T-cell (primary cell): ENCODE data around the gene PADI2. TPM values are rescaled to one million over a fixed set of nuclear protein-coding genes. Genes with fewer than 3 reads are reported as not detected.

ENCODE experiments used
- ATAC-seq, 4 experiments: fragments of 200-7000 bp in 3 of 4; fragments of 150-1000 bp in 1 of 4; cut with Tn5 transposase; replicated peaks in 1 of 4; 1 replicate in 3 of 4; 2 replicates in 1 of 4; pipeline ENCODE4 v1.10.0; 2021; ENCODE audit warnings: moderate library complexity in 3 of 4, mild to moderate bottlenecking in 2 of 4, moderate number of reproducible peaks in 1 of 4
- CTCF ChIA-PET, 2 donors: fragments of 300-600 bp; sonication (Branson Sonifier 250); formaldehyde crosslinking; loops; one replicate each; lab custom pipeline; 2022; ENCODE audit warnings: antibody characterized with exemption in 2 of 2; lab: Charles Lee
- POLR2A ChIA-PET, 2 donors: fragments of 300-600 bp; sonication (Branson Sonifier 250); formaldehyde crosslinking; loops; one replicate each; lab custom pipeline; 2022; ENCODE audit warnings: antibody characterized with exemption in 2 of 2; lab: Charles Lee
- DNase-seq, 35 experiments: peaks; one replicate each; pipeline versions ENCODE4 v3.0.0 to v3.0.0-alpha.2; 2013 to 2023
- H3K27ac ChIP-seq: one replicate; pipeline ENCODE4 v1.5.1; 2013; ENCODE audit warnings: low read length
- H3K27me3 ChIP-seq, 2 experiments: replicated peaks in 1 of 2; 1 replicate in 1 of 2; 2 replicates in 1 of 2; pipeline versions ENCODE4 v1.6.1 to v1.7.0; 2013; ENCODE audit warnings: low read length in 1 of 2, mixed read lengths in 1 of 2; ENCODE audit not compliant: control insufficient read depth in 2 of 2, insufficient read depth in 2 of 2; ENCODE audit errors: extremely low read depth in 1 of 2
- H3K36me3 ChIP-seq, 2 donors: 1 replicate in 1 of 2; 2 replicates in 1 of 2; pipeline versions ENCODE4 v1.6.1 to v1.7.0; 2013; ENCODE audit warnings: low read length in 1 of 2; ENCODE audit not compliant: control insufficient read depth in 2 of 2, insufficient read depth in 1 of 2; ENCODE audit errors: extremely low read depth in 1 of 2
- H3K4me1 ChIP-seq, 2 experiments: 1 replicate in 1 of 2; 2 replicates in 1 of 2; pipeline versions ENCODE4 v1.6.1 to v1.7.0; 2013; ENCODE audit warnings: low read length in 2 of 2, mixed read lengths in 1 of 2; ENCODE audit not compliant: insufficient read depth in 2 of 2, control insufficient read depth in 1 of 2; ENCODE audit errors: extremely low read depth in 1 of 2
- H3K4me3 ChIP-seq, 2 donors: 1 replicate in 1 of 2; 2 replicates in 1 of 2; pipeline versions ENCODE4 v1.5.1 to v1.7.0; 2013; ENCODE audit warnings: mild to moderate bottlenecking in 2 of 2, low read length in 1 of 2, moderate library complexity in 1 of 2; ENCODE audit not compliant: control insufficient read depth in 1 of 2; ENCODE audit errors: extremely low read depth in 1 of 2
- H3K9me3 ChIP-seq: 2 replicates; pipeline ENCODE4 v1.7.0; 2013
- H3K27ac Mint-ChIP-seq, 2 donors: one replicate each; pipeline ENCODE4 v1.8.0; 2020 to 2021; ENCODE audit warnings: mild to moderate bottlenecking in 2 of 2, mixed read lengths in 2 of 2
- H3K27me3 Mint-ChIP-seq, 2 donors: one replicate each; pipeline ENCODE4 v1.8.0; 2021 to 2022; ENCODE audit warnings: mixed read lengths in 2 of 2
- H3K36me3 Mint-ChIP-seq: one replicate; pipeline ENCODE4 v1.8.0; 2021; ENCODE audit warnings: mixed read lengths
- H3K4me1 Mint-ChIP-seq, 3 donors: one replicate each; pipeline ENCODE4 v1.8.0; 2020 to 2022; ENCODE audit warnings: mixed read lengths in 3 of 3, mild to moderate bottlenecking in 1 of 3
- H3K4me3 Mint-ChIP-seq, 3 donors: one replicate each; pipeline ENCODE4 v1.8.0; 2020 to 2022; ENCODE audit warnings: mild to moderate bottlenecking in 3 of 3, mixed read lengths in 3 of 3, moderate library complexity in 3 of 3
- H3K9me3 Mint-ChIP-seq, 3 donors: one replicate each; pipeline ENCODE4 v1.8.0; 2020 to 2022; ENCODE audit warnings: mixed read lengths in 3 of 3
- WGBS: methylation state at CpG from one replicate; pipeline ENCODE4 v1.1.5; 2013; ENCODE audit warnings: missing lambda C conversion rate; ENCODE audit not compliant: insufficient coverage; 5-methylcytosine and 5-hydroxymethylcytosine counted together
- total RNA-seq, 35 experiments: library from RNA in 6 of 35; stranded (reverse) in 6 of 35; fragments of 120-200 nt in 1 of 35; gene quantifications; one replicate each; pipeline versions ENCODE4 v1.2.1 to v1.2.4 and lab custom pipeline; 2013 to 2026

PADI2 gene
- total RNA-seq, 5 donors from 2014 or later (not counting 1 experiment from before 2014, with no cell fraction given) = 0.23 to 0.35 (median 0.30) TPM; not detected in 2

DNA sequence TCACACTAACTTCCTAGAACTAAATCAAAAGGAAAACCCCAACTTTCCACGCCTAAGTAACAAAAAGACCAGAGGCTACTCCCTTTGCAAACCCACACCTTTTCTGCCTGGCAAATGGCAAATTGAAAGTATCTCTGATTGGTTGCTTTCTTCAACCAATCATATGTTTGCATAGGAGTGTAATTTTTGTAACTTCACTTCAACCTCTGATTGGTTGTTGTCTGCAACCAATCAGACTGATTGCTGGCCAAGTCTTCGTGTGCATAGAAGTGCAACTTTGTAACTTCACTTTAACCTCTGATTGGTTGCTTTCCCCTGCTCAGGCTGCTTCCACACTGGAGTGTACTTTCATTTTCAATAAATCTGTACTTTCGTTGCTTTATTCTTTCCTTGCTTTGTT, 36.9 kb upstream of the PADI2 start:
- H3K27ac Mint-ChIP-seq = no peak overlapping the region
- peaks cover 0 to 3% of the 10 kb centered on the region in 2 donors for H3K36me3 ChIP-seq
- ChIA-PET CTCF (no interaction called here), POLR2A (no interaction called here)
- H3K9me3 Mint-ChIP-seq = peaks cover 24 to 38% (median 31%) of the 10 kb centered on the region in 3 donors
- peaks cover 15 to 18% of the 10 kb centered on the region in 2 donors for H3K27me3 Mint-ChIP-seq
- 38% methylated on average over 1 of the region's 3 CpGs for WGBS
- no peak overlapping the region for H3K27ac ChIP-seq
- no peak overlapping the region for H3K4me3 ChIP-seq
- H3K9me3 ChIP-seq = peaks cover 3% of the 10 kb centered on the region
- H3K27me3 ChIP-seq = peaks cover 0 to 12% of the 10 kb centered on the region in 2 experiments
- no peak overlapping the region for H3K4me3 Mint-ChIP-seq
- ATAC-seq = no peak
- H3K36me3 Mint-ChIP-seq = peaks cover 30% of the 10 kb centered on the region
- no peak for DNase-seq
- H3K4me1 Mint-ChIP-seq = no peaks in the 10 kb centered on the region
- no peaks in the 10 kb centered on the region for H3K4me1 ChIP-seq

DNA sequence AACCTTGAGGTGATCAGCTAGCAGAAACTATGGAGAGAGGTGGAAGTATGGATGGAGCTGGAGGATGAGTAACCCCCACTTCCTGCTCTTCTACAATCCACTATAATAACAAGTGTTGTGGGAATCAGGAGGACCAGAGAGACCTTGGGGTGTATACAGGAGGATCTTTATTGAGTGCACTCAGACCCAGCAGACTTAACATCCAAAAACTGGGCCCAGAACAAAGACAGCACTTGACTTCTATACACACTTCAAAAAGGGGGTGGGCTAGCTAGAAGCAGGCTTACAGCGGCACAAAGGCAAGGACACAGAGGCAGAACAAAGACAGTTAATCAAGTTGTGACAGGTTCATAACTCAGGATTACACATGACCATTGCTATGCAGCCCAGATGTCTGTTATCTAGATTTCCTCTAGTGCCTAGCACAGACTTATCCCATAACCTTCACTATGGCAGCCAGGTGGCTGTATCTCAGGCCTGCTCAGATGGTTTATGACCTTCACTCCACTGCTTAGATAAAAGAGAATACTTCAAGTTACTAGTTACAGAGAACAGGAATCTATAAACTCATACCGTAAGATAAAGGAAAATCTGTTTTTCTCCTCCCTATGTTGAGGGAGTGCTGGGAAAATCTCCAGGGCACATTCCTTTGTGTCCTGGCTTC, 36.1 kb upstream of the PADI2 start:
- Mint-ChIP-seq H3K4me3 (no peak overlapping the region), H3K9me3 (peaks cover 27 to 40% (median 31%) of the 10 kb centered on the region in 3 donors), H3K4me1 (no peaks in the 10 kb centered on the region), H3K27ac (no peak overlapping the region), H3K27me3 (peaks cover 18 to 22% of the 10 kb centered on the region in 2 donors), H3K36me3 (peaks cover 31% of the 10 kb centered on the region)
- peaks cover 0 to 3% of the 10 kb centered on the region in 2 donors for H3K36me3 ChIP-seq
- H3K4me3 ChIP-seq = no peak overlapping the region
- ChIA-PET CTCF (no interaction called here), POLR2A (no interaction called here)
- no peak for DNase-seq
- no peak for ATAC-seq
- H3K9me3 ChIP-seq = peaks cover 3% of the 10 kb centered on the region
- WGBS = 25% methylated on average over 1 of the region's 2 CpGs
- H3K27me3 ChIP-seq = peaks cover 0 to 19% of the 10 kb centered on the region in 2 experiments
- H3K27ac ChIP-seq = no peak overlapping the region
- no peaks in the 10 kb centered on the region for H3K4me1 ChIP-seq

DNA sequence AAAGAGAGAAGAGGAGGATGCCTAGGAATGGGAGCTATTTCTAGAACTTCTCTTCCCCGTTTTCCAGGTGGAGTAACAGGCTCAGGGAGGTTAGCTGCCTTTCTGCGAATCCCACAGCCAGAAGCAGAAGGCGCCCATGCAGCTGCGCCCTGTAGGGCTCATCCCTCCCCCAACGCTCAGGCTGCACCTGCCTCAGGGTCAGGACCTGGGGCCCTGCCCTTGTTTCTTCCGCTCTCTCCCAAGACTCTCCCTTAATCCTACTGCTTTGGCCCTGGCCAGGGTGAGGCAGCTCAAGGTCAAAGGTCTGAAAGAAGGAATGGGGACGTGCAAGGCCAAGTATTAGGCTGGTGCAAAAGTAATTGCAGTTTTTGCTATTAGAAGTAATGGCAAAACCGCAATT, 30.5 kb upstream of the PADI2 start:
- Mint-ChIP-seq H3K9me3 (peaks cover 15 to 23% (median 19%) of the 10 kb centered on the region in 3 donors), H3K27me3 (peaks cover 31 to 40% of the 10 kb centered on the region in 2 donors), H3K27ac (no peak overlapping the region), H3K4me1 (no peaks in the 10 kb centered on the region), H3K36me3 (peaks cover 18% of the 10 kb centered on the region), H3K4me3 (no peak overlapping the region)
- ATAC-seq = no peak
- Histone ChIP-seq H3K27ac (no peak overlapping the region), H3K9me3 (no peaks in the 10 kb centered on the region), H3K36me3 (no peaks in the 10 kb centered on the region), H3K4me1 (no peaks in the 10 kb centered on the region), H3K27me3 (peaks cover 5 to 42% of the 10 kb centered on the region in 2 experiments), H3K4me3 (no peak overlapping the region)
- POLR2A ChIA-PET = no interaction called here
- 84% methylated on average over 6 of the region's 8 CpGs for WGBS
- no peak for DNase-seq
- CTCF ChIA-PET = no interaction called here

GRCh38 chr1:17148950-17149608, 29.8 kb upstream of the PADI2 start:
- H3K4me3 ChIP-seq = no peak overlapping the region
- Mint-ChIP-seq H3K4me1 (no peaks in the 10 kb centered on the region), H3K27me3 (peaks cover 25 to 37% of the 10 kb centered on the region in 2 donors), H3K36me3 (peaks cover 11% of the 10 kb centered on the region), H3K4me3 (no peak overlapping the region), H3K9me3 (peaks cover 8 to 19% (median 17%) of the 10 kb centered on the region in 3 donors), H3K27ac (no peak overlapping the region)
- no peak overlapping the region for H3K27ac ChIP-seq
- DNase-seq (no peak), ATAC-seq (no peak)
- H3K36me3 ChIP-seq = no peaks in the 10 kb centered on the region
- 63% methylated on average over 39 of the region's 50 CpGs for WGBS
- H3K4me1 ChIP-seq = no peaks in the 10 kb centered on the region
- peaks cover 5 to 42% of the 10 kb centered on the region in 2 experiments for H3K27me3 ChIP-seq
- CTCF ChIA-PET = no interaction called here
- H3K9me3 ChIP-seq = no peaks in the 10 kb centered on the region
- POLR2A ChIA-PET = no interaction called here

GRCh38 chr1:17145648-17146047, 26.4 kb upstream of the PADI2 start:
- peaks cover 15 to 19% of the 10 kb centered on the region in 2 donors for H3K27me3 Mint-ChIP-seq
- Histone ChIP-seq H3K9me3 (no peaks in the 10 kb centered on the region), H3K4me3 (no peak overlapping the region), H3K27ac (no peak overlapping the region), H3K36me3 (no peaks in the 10 kb centered on the region), H3K27me3 (peaks cover 5 to 26% of the 10 kb centered on the region in 2 experiments), H3K4me1 (no peaks in the 10 kb centered on the region)
- DNase-seq = no peak
- WGBS = no CpG with 5 or more reads among the region's 2 CpGs
- no peak overlapping the region for H3K4me3 Mint-ChIP-seq
- H3K4me1 Mint-ChIP-seq = no peaks in the 10 kb centered on the region
- POLR2A ChIA-PET = no interaction called here
- no peak for ATAC-seq
- CTCF ChIA-PET = no interaction called here
- H3K36me3 Mint-ChIP-seq = no peaks in the 10 kb centered on the region
- no peak overlapping the region for H3K27ac Mint-ChIP-seq
- peaks cover 0 to 2% (median 0%) of the 10 kb centered on the region in 3 donors for H3K9me3 Mint-ChIP-seq

GRCh38 chr1:17143760-17144159, 24.5 kb upstream of the PADI2 start:
- Mint-ChIP-seq H3K9me3 (peaks cover 0 to 2% (median 0%) of the 10 kb centered on the region in 3 donors), H3K4me3 (no peak overlapping the region), H3K27me3 (peaks cover 4 to 10% of the 10 kb centered on the region in 2 donors), H3K27ac (no peak overlapping the region), H3K4me1 (no peaks in the 10 kb centered on the region), H3K36me3 (no peaks in the 10 kb centered on the region)
- 69% methylated on average over 1 of the region's 3 CpGs for WGBS
- H3K4me1 ChIP-seq = no peaks in the 10 kb centered on the region
- H3K4me3 ChIP-seq = no peak overlapping the region
- DNase-seq (no peak), ATAC-seq (no peak)
- POLR2A ChIA-PET = no interaction called here
- no peaks in the 10 kb centered on the region for H3K36me3 ChIP-seq
- H3K27me3 ChIP-seq = peaks cover 3 to 9% of the 10 kb centered on the region in 2 experiments
- CTCF ChIA-PET = no interaction called here
- no peak overlapping the region for H3K27ac ChIP-seq
- H3K9me3 ChIP-seq = no peaks in the 10 kb centered on the region
